Dendritic cell treated with granulocyte-macrophage colony-stimulating factor and Interleukin-4, amounts not matched to agents 40 ng/mL and 50 ng/mL, for 4 days (primary cell): ENCODE measurements around the gene SLC6A19.

ENCODE experiments used
- H3K27ac Mint-ChIP-seq: one replicate; pipeline ENCODE4 v1.8.0; 2022; ENCODE audit warnings: mild to moderate bottlenecking, mixed read lengths
- H3K27me3 Mint-ChIP-seq: one replicate; pipeline ENCODE4 v1.8.0; 2022; ENCODE audit warnings: mild to moderate bottlenecking, mixed read lengths
- H3K36me3 Mint-ChIP-seq: one replicate; pipeline ENCODE4 v1.8.0; 2022; ENCODE audit warnings: low read depth, mixed read lengths
- H3K4me1 Mint-ChIP-seq: one replicate; pipeline ENCODE4 v1.8.0; 2022; ENCODE audit warnings: low read depth, mixed read lengths
- H3K4me3 Mint-ChIP-seq: one replicate; pipeline ENCODE4 v1.8.0; 2022; ENCODE audit warnings: mild to moderate bottlenecking, moderate library complexity, mixed read lengths
- H3K9me3 Mint-ChIP-seq: one replicate; pipeline ENCODE4 v1.8.0; 2022; ENCODE audit warnings: mixed read lengths
- intact Hi-C: fragments of 100-400 bp; cut with micrococcal nuclease; formaldehyde crosslinking; loops from one replicate; pipeline ENCODE4 v1.15.0; 2022

SLC6A19 gene

DNA sequence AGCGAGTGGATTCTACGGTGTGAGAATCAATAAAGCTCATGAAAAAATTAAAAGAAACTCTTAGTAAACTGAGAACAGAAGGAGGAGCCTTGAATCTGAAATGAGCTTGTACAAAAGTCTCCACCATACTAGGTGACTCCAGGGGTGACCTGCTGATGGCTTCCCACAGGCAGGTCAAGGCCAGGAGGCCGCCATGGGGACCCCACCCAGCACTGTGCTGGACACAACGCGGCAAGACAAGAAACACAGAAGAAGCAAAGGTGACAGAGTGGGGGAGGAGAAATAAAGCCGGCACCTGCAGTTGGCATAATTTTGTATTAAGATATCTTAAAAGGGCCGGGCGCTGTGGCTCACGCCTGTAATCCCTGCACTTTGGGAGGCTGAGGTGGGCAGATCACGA is 12.1 kb upstream of the SLC6A19 start:
- H3K36me3 Mint-ChIP-seq, result no peaks in the 10 kb centered on the region
- no peaks in the 10 kb centered on the region for H3K9me3 Mint-ChIP-seq
- no peak overlapping the region for H3K4me3 Mint-ChIP-seq
- intact Hi-C loops, result no loop called here
- no peak overlapping the region for H3K27ac Mint-ChIP-seq
- peaks cover 7% of the 10 kb centered on the region for H3K4me1 Mint-ChIP-seq
- H3K27me3 Mint-ChIP-seq, result peaks cover 14% of the 10 kb centered on the region

DNA sequence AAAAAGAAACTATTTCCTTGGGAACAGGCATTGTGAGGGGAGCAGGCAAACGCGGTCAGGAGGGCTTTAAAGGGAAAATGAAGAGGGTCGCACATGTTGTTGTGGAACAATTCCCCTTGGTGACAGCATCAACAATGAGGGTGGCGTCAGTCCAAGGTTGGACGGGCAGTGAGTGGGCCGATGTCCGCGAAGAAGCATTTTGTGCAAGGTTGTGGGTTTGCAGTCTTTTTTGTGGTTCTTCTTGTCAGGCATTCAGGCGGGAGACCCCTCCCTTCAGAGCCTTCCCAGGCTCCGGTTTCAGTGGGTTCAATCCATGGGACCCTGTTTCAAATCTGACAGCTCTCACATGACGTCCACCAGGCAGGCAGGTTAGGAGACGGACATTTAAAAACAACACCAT is 11.1 kb upstream of the SLC6A19 start:
- Mint-ChIP-seq H3K4me1 (peaks cover 7% of the 10 kb centered on the region), H3K27ac (no peak overlapping the region), H3K36me3 (no peaks in the 10 kb centered on the region), H3K27me3 (peaks cover 14% of the 10 kb centered on the region), H3K9me3 (no peaks in the 10 kb centered on the region), H3K4me3 (no peak overlapping the region)
- intact Hi-C loops, result no loop called here

DNA sequence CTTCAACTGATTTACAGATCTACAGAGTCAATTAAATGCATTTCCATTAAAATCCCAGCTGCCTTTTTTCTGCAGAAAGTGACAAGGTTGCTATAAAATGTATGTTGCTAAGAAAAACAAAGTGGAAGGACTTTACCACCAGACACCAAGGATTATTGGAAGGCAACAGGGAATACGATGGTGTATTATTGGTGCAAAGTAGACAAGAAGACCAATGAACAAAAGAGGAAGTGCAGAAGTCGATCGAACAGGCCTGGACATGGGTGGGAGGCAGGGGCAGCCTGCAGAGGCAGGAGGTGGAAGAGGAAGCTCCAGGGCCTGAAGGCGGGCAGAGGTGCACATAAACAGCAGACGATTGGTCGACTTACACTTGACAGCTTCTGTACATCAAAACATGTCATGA is 10.6 kb upstream of the SLC6A19 start:
- no peaks in the 10 kb centered on the region for H3K9me3 Mint-ChIP-seq

DNA sequence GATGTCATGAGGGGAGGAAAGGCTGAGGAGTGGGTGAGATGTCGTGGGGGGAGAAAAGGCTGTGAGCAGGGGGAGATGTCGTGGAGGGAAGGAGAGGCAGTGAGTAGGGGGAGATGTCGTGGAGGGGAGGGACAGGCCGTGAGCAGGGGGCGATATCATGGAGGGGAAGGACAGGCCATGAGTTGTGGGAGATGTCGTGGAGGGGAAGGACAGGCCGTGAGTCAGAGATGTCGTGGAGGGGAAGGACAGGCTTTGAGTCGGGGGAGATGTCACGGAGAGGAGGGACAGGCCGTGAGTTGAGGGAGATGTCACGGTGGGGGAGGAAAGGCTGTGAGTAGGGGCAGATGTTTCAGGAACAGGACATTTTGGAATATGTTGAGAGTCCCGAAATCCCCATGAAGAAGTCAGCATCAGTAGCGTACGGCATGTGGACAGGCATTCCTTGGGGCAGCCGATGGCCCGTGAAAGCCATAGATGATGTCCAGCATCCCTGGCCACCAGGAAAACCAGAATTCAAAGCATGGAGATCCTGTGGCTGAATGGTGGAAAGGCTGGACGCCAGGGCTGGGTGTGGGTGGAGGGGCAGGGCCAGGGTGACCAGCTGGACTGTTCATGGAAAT is 8.3 kb upstream of the SLC6A19 start:
- no peaks in the 10 kb centered on the region for H3K36me3 Mint-ChIP-seq
- H3K4me1 Mint-ChIP-seq, result peaks cover 7% of the 10 kb centered on the region
- no peak overlapping the region for H3K4me3 Mint-ChIP-seq
- peaks cover 14% of the 10 kb centered on the region for H3K27me3 Mint-ChIP-seq
- no peaks in the 10 kb centered on the region for H3K9me3 Mint-ChIP-seq
- intact Hi-C loops, result no loop called here
- H3K27ac Mint-ChIP-seq, result no peak overlapping the region

More for the DNA sequence above, 10.6 kb upstream of the SLC6A19 start:
- intact Hi-C loops, result no loop called here
- Mint-ChIP-seq H3K4me3 (no peak overlapping the region), H3K27me3 (peaks cover 14% of the 10 kb centered on the region), H3K27ac (no peak overlapping the region), H3K36me3 (no peaks in the 10 kb centered on the region), H3K4me1 (peaks cover 7% of the 10 kb centered on the region)

DNA sequence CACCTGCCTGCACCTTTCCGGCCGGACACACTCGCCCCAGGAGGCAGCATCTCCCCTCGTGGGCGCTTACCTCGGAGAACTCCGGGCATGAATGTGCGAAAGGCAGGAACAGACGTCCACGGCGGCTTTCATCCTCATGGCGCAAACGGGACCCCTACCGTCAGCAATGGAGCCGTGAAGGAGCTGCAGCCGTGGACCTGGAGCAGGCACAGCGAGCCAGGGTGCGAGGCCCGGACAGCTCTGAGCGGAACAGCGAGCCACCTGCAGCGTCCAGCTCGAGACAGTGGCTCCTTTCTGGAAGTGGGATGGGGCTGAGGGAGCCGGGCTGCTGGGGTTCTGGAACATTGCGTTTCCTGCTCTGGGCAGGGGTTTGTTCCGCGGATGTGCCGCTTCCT is 7.8 kb upstream of the SLC6A19 start:
- intact Hi-C loops, result no loop called here
- H3K27me3 Mint-ChIP-seq, result peaks cover 14% of the 10 kb centered on the region
- no peak overlapping the region for H3K4me3 Mint-ChIP-seq

DNA sequence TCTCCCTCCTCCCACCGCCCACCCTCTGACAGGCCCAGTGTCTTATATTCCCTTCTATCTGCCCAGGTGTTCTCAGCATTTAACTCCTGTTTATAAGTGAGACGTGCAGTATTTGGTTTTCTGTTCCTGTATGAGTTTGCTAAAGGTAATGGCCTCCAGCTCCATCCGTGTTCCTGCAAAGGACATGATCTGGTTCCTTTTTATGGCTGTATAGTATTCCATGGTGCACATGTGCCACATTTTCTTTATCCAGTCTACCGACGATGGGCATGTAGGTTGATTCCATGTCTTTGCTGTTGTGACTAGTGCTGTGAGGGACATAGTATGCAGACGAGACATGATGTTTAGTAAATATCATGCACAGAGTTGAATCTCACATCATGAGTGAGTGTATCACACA is 7.0 kb upstream of the SLC6A19 start:
- no peaks in the 10 kb centered on the region for H3K36me3 Mint-ChIP-seq
- peaks cover 7% of the 10 kb centered on the region for H3K4me1 Mint-ChIP-seq
- no peak overlapping the region for H3K27ac Mint-ChIP-seq
- intact Hi-C loops, result no loop called here
- H3K27me3 Mint-ChIP-seq, result peaks cover 14% of the 10 kb centered on the region
- H3K9me3 Mint-ChIP-seq, result no peaks in the 10 kb centered on the region
- no peak overlapping the region for H3K4me3 Mint-ChIP-seq

More for the DNA sequence above, 7.8 kb upstream of the SLC6A19 start:
- no peak overlapping the region for H3K27ac Mint-ChIP-seq
- no peaks in the 10 kb centered on the region for H3K36me3 Mint-ChIP-seq
- H3K9me3 Mint-ChIP-seq, result no peaks in the 10 kb centered on the region
- peaks cover 7% of the 10 kb centered on the region for H3K4me1 Mint-ChIP-seq

DNA sequence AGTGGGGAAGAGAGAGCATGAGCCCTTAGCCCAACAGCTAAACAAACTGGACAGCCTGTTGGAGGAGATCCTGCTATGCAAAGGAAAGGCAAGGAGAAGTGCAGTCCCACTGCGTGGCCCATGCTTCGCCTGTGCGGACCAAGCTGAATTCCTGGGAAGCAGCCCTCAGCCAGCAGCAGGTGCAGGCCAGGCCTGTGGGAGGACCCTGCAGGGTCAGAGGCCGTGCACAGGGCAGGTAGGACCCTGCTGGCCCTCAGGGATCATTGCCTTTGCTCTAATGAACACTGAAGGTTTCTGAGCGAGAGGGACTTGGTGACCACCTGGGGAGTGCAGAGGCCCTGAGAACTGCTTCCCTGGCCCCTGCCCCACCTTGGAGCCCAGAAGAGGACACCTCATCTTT is 6.0 kb upstream of the SLC6A19 start:
- H3K9me3 Mint-ChIP-seq, result no peaks in the 10 kb centered on the region
- H3K4me3 Mint-ChIP-seq, result no peak overlapping the region
- intact Hi-C loops, result no loop called here
- peaks cover 10% of the 10 kb centered on the region for H3K27me3 Mint-ChIP-seq
- H3K27ac Mint-ChIP-seq, result no peak overlapping the region
- peaks cover 7% of the 10 kb centered on the region for H3K4me1 Mint-ChIP-seq
- H3K36me3 Mint-ChIP-seq, result no peaks in the 10 kb centered on the region

DNA sequence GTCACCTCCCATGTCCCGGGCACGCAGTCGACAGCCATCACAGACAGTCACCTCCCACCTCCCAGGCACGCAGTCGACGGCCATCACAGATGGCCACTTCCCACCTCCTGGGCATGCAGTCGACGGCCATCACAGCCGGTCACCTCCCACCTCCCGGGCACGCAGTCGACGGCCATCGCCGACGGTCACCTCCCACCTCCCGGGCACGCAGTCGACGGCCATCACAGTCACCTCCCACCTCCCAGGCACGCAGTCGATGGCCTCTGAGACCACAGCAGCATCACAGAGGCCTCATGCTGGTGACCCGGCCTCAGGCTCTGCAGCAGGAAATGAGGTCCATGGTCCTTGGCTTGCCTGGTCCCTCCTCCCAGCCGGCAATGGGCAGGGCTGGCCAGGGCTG is 5.5 kb upstream of the SLC6A19 start:
- Mint-ChIP-seq H3K36me3 (no peaks in the 10 kb centered on the region), H3K4me1 (peaks cover 3% of the 10 kb centered on the region), H3K9me3 (no peaks in the 10 kb centered on the region), H3K27ac (no peak overlapping the region), H3K27me3 (peaks cover 10% of the 10 kb centered on the region), H3K4me3 (no peak overlapping the region)
- intact Hi-C loops, result no loop called here

DNA sequence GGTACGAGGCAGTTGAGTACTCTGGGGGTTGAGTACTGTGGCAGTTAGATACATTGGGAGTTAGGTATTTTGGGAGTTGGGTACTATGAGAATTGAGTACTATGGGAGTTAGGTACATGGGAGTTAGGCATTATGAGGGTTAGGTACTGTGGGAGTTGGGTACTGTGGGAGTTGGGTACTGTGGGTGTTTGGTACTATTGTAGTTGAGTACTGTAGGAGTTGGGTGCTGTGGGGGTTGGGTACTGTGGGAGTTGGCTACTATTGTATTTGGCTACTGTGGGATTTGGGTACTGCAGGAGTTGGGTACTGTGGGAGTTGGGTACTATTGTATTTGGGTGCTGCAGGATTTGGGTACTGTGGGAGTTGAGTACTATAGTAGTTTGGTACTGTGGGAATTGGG is 4.8 kb upstream of the SLC6A19 start:
- no peaks in the 10 kb centered on the region for H3K9me3 Mint-ChIP-seq
- H3K36me3 Mint-ChIP-seq, result no peaks in the 10 kb centered on the region
- H3K27me3 Mint-ChIP-seq, result peaks cover 8% of the 10 kb centered on the region
- H3K4me1 Mint-ChIP-seq, result no peaks in the 10 kb centered on the region
- no peak overlapping the region for H3K27ac Mint-ChIP-seq
- intact Hi-C loops, result no loop called here
- no peak overlapping the region for H3K4me3 Mint-ChIP-seq

DNA sequence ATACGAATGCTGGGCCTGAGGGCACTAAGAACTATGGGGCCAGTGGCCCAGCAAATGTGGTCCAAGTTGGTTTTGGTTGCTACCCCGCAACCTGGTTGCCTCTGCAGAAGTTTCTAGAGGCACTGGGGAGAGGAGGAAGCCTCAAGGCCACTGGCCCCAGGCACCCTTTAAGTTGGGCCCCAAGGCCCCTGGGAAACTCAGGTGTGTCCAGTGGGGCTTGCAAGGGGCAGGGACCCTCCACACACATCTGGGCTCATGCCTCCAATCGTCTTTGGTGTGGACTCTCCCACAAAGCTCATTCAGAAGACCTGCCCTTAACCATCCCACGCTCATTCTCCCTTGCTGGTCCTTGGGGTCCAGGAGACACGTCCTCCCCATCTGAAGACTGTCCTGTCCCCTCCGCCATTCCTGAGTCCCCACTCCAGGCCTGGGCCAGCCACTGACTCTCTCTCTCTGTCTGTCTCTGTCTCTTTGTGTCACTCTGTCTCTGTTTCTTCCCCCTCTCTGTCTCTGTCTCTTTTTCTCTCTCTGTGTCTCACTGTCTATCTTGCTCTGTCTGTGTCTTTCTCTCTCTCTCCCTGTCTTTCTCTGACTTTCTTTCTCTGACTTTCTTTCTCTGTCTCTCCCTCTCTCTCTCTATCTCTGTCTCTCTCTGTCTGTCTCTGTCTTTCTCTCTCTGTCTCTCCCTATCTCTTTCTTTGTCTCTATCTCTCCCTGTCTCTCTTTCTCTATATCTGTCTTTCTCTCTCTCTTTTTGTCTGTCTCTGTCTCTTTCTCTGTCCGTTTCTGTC is 3.3 kb upstream of the SLC6A19 start:
- peaks cover 1% of the 10 kb centered on the region for H3K27me3 Mint-ChIP-seq
- no peaks in the 10 kb centered on the region for H3K9me3 Mint-ChIP-seq
- no peak overlapping the region for H3K27ac Mint-ChIP-seq
- intact Hi-C loops, result no loop called here
- no peak overlapping the region for H3K4me3 Mint-ChIP-seq
- no peaks in the 10 kb centered on the region for H3K36me3 Mint-ChIP-seq
- H3K4me1 Mint-ChIP-seq, result no peaks in the 10 kb centered on the region

DNA sequence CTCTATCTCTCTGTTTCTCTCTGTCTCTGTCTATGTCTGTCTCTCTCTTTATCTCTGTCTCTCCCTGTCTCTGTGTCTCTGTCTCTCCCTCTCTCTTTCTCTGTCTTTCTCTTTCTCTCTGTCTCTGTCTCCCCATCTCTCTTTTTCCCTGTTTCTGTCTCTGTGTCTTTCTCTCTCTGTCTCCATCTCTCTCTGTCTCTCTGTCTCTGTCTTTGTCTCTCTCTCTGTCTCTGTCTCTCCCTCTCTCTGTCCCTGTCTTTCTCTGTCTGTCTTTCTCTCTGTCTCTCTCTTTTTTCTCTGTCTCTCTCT is 2.1 kb upstream of the SLC6A19 start:
- H3K36me3 Mint-ChIP-seq, result no peaks in the 10 kb centered on the region
- no peaks in the 10 kb centered on the region for H3K9me3 Mint-ChIP-seq
- H3K4me1 Mint-ChIP-seq, result no peaks in the 10 kb centered on the region
- H3K27me3 Mint-ChIP-seq, result no peaks in the 10 kb centered on the region
- H3K27ac Mint-ChIP-seq, result no peak overlapping the region
- no peak overlapping the region for H3K4me3 Mint-ChIP-seq
- intact Hi-C loops, result no loop called here

DNA sequence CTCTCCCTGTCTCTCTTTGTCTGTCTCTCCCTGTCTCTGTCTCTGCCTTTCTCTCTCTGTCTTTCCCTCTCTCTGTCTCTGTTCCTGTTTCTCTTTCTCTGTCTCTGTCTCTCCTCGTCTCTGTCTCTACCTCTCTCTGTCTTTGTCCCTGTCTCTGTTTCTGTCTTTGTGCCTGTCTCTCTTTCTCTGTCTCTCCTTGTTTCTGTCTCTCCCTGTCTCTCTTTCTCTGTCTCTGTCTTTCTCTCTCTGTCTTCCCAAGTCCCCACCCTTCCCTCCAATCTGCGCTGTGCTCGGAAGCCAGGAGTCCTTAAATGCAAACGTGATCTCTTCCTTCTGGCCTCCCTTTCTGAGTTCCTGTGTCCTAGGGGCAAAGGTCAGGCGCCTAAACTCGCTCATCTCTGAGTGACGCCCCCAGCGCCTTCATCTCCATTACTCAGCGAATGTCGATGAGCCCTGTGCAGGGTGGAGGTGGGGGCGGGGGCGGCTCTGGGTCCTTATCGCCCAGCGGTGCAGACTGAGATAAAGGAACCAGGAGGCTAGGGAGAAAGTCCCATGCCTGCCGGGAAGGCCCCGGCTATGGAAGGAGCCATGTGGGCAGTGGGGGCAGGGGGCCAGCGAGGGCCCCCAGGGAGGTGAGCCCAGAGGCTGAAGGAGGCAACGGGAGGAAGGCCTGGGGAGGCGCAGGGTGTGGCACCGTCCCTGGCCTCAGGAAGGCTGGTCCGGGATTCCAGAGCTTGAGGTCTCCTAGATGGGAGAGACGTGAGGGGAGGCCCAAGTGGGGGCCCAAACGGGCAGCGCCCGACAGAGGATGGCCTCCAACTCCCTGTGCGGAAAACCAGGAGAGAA is 1.5 kb upstream of the SLC6A19 start:
- peaks cover 2% of the 10 kb centered on the region for H3K27me3 Mint-ChIP-seq

DNA sequence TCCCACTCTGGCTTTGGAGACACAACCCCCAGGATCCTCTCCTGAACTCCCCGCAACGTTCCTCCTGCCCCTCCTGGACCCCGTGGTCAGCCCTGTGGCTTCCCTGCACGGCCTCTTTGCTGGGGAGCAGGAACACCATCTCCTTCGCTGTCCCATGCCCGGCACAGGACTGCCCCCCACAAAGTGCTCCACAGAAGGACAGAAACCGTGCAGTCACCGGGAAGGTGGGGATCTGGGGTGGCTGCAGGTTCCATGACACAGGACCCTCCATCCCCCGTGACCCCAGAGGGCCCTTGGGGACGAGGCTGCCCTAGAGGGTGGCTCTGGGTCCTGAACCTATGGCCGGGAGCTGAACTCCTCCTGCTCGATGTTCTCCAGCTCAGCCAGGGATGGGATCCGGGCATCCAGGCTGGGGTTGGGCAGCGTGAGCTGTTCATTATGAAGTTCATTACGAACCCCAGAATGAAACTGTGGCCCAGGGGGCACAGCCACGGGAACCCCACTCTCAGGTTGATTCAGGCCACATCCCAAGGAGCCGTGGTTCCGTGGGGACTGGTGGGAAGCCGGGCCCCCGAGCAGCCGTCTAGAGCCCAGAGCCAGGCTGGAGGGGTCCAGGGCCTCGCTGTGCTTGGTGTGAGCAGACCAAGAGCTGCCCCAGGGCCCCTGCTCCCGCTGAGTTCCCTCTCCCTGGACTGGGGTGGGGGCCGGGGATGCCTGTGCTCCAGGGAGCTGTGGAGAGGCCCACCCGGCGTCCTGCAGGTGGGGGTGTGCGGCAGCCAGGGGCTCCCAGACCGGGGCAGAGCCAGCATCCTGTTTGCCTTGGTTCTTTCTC is 684 bp upstream of the SLC6A19 start:
- no peak overlapping the region for H3K4me3 Mint-ChIP-seq
- peaks cover 8% of the 10 kb centered on the region for H3K27me3 Mint-ChIP-seq
- H3K9me3 Mint-ChIP-seq, result no peaks in the 10 kb centered on the region
- H3K27ac Mint-ChIP-seq, result no peak overlapping the region
- no peaks in the 10 kb centered on the region for H3K36me3 Mint-ChIP-seq
- intact Hi-C loops, result no loop called here
- peaks cover 4% of the 10 kb centered on the region for H3K4me1 Mint-ChIP-seq

More for the DNA sequence above, 1.5 kb upstream of the SLC6A19 start:
- H3K27ac Mint-ChIP-seq, result no peak overlapping the region
- peaks cover 2% of the 10 kb centered on the region for H3K4me1 Mint-ChIP-seq
- H3K36me3 Mint-ChIP-seq, result no peaks in the 10 kb centered on the region
- no peak overlapping the region for H3K4me3 Mint-ChIP-seq
- no peaks in the 10 kb centered on the region for H3K9me3 Mint-ChIP-seq
- intact Hi-C loops, result no loop called here
